K562 (cell line): ENCODE measurements around the gene GDF2. TPM values are rescaled to one million over a fixed set of nuclear protein-coding genes. Genes with fewer than 3 reads are reported as not detected.

ENCODE experiments used
- ASH1L ChIP-seq: fragments of 450-650 bp; IDR thresholded peaks from 2 replicates; pipeline ENCODE4 v1.6.1; 2018; ENCODE audit warnings: borderline replicate concordance, mild to moderate bottlenecking, low read depth; ENCODE audit not compliant: partially characterized antibody
- ATF7 ChIP-seq: fragments of 450-650 bp; IDR thresholded peaks from 2 replicates; pipeline ENCODE4 v1.7.1; 2014; ENCODE audit warnings: mild to moderate bottlenecking, moderate library complexity
- C11orf30 ChIP-seq: fragments of 450-650 bp; IDR thresholded peaks from 2 replicates; pipeline ENCODE4 v1.6.1; 2016; ENCODE audit warnings: low read depth, mild to moderate bottlenecking
- CREM ChIP-seq: IDR thresholded peaks from 2 replicates; pipeline ENCODE4 v1.6.1; 2014; ENCODE audit warnings: antibody characterized with exemption, low read depth
- EWSR1 ChIP-seq: fragments of 450-650 bp; IDR thresholded peaks from 2 replicates; pipeline ENCODE4 v1.6.1; 2018; ENCODE audit warnings: borderline replicate concordance, mild to moderate bottlenecking, low read depth, moderate library complexity; ENCODE audit not compliant: partially characterized antibody
- JUND ChIP-seq, 2 experiments: IDR thresholded peaks; 2 replicates in 1 of 2; 3 replicates in 1 of 2; pipeline ENCODE4 v1.6.1; 2011; ENCODE audit warnings: borderline replicate concordance in 2 of 2, low read depth in 2 of 2, low read length in 2 of 2, improper control_type of control experiment in 1 of 2, missing biosample characterization in 1 of 2, missing genetic modification characterization in 1 of 2, missing genetic modification reagents in 1 of 2
- RAD21 ChIP-seq, 2 experiments: fragments of 250-450 bp in 1 of 2; fragments of 450-650 bp in 1 of 2; sonication (Bioruptor Pico) in 1 of 2; formaldehyde crosslinking in 1 of 2; IDR thresholded peaks in 1 of 2; conservative IDR thresholded peaks in 1 of 2; 2 replicates each; pipeline versions ENCODE4 v1.4.0 to v1.8.0; 2020 to 2022; ENCODE audit warnings: mild to moderate bottlenecking in 2 of 2, moderate library complexity in 1 of 2
- RB1 ChIP-seq: fragments of 450-650 bp; IDR thresholded peaks from 2 replicates; pipeline ENCODE4 v1.6.1; 2017; ENCODE audit warnings: low read depth, mild to moderate bottlenecking
- RCOR1 ChIP-seq, 2 experiments: IDR thresholded peaks; 2 replicates each; pipeline ENCODE4 v1.6.1; 2012; ENCODE audit warnings: low read depth in 2 of 2, low read length in 2 of 2, borderline replicate concordance in 1 of 2, improper control_type of control experiment in 1 of 2
- SRSF7 ChIP-seq: fragments of 200-400 bp; formaldehyde crosslinking; optimal IDR thresholded peaks from 2 replicates; pipeline ENCODE3; 2017; ENCODE audit warnings: mild to moderate bottlenecking, low read depth, low read length
- SUPT5H ChIP-seq: fragments of 450-650 bp; IDR thresholded peaks from 2 replicates; pipeline ENCODE4 v1.6.1; 2016
- TSC22D4 ChIP-seq: fragments of 450-650 bp; IDR thresholded peaks from 2 replicates; pipeline ENCODE4 v1.6.1; 2016; ENCODE audit warnings: missing genetic modification characterization, missing biosample characterization, control low read depth
- ZNF12 ChIP-seq: sonication (generic); formaldehyde crosslinking; IDR thresholded peaks from 2 replicates; pipeline ENCODE4 v1.4.0; 2020; ENCODE audit warnings: mild to moderate bottlenecking, missing genetic modification reagents
- ZNF217 ChIP-seq: sonication (generic); formaldehyde crosslinking; IDR thresholded peaks from 2 replicates; pipeline ENCODE4 v1.8.0; 2022; ENCODE audit warnings: mild to moderate bottlenecking, missing genetic modification reagents
- polyA plus RNA-seq, 8 experiments: library from polyadenylated mRNA; depleted of rRNA in 4 of 8; stranded (reverse) in 5 of 8; unstranded in 3 of 8; fragments of >200 nt; fragmentation: Nextera tagmentation in 2 of 8; fragmentation: Illumina TruSeq in 1 of 8; extraction: Ambion mirVana in 2 of 8; extraction: Trizol in 1 of 8; gene quantifications; 2 replicates each; pipeline versions ENCODE4 v1.2.1 to v1.2.3, GENCODE V29; 2011 to 2014; ENCODE audit warnings: inconsistent platforms in 1 of 8, missing spikeins in 1 of 8
- total RNA-seq, 7 experiments: library from RNA; depleted of rRNA in 6 of 7; stranded (reverse); fragments of >200 nt in 6 of 7; fragmentation: Illumina TruSeq in 2 of 7; extraction: Trizol in 2 of 7; gene quantifications; 2 replicates each; pipeline versions ENCODE4 v1.2.1 to v1.2.3, GENCODE V29; 2011 to 2021; ENCODE audit warnings: low replicate concordance in 1 of 7
- TF ChIP-seq, protein P1 (sequence below), 2 experiments: IDR thresholded peaks; 2 replicates each; pipeline ENCODE4 v1.6.1; 2012; ENCODE audit warnings: improper control_type of control experiment in 2 of 2, low read depth in 2 of 2, low read length in 2 of 2, borderline replicate concordance in 1 of 2
- TF ChIP-seq, protein P2 (sequence below), 2 experiments: fragments of 450-650 bp in 1 of 2; sonication (generic) in 1 of 2; formaldehyde crosslinking in 1 of 2; IDR thresholded peaks in 1 of 2; conservative IDR thresholded peaks in 1 of 2; 2 replicates each; pipeline versions ENCODE4 v1.6.1 to v1.8.1; 2016 to 2023; ENCODE audit warnings: mild to moderate bottlenecking in 2 of 2, moderate library complexity in 2 of 2, inconsistent platforms in 1 of 2, missing genetic modification reagents in 1 of 2
- TF ChIP-seq, protein P3 (sequence below): fragments of 450-650 bp; formaldehyde crosslinking; IDR thresholded peaks from 2 replicates; pipeline ENCODE4 v1.4.0; 2020; ENCODE audit warnings: mild to moderate bottlenecking, moderate library complexity
- TF ChIP-seq, protein P4 (sequence below): fragments of 450-650 bp; formaldehyde crosslinking; IDR thresholded peaks from 2 replicates; pipeline ENCODE4 v1.4.0; 2020; ENCODE audit warnings: mild to moderate bottlenecking, moderate library complexity

GDF2 gene
- total and polyA plus RNA-seq, 9 of the 15 experiments (the other 6 are each of a cell fraction or from before 2014, with no cell fraction given), result 0.08 to 0.58 (median 0.27) TPM; not detected in 2

DNA sequence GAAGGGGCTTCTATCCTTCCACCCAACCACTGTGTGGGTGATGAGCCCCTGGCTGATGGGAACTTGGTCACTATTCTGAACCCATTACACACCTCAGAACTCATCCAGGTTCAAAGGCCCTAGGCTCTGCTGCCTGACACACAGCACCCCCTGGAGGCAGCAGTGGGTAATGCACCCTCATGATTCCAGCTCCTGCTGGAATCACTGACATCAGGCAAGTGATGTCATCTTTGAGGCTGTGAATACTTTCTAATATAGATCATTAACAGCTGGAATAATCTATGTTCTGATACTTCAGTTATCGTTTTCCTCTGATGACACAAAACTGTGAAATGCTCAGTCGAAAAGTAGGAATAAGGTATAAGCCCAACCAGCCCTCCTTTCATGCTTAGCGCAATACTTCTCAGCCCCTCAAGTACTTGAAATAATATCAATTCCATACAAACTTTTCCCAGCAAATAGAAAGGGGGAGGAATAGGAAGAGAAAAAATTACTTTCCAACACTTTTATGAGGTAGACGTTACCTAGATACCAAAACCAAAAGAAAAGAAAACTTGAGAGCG, 18.4 kb downstream of the GDF2 start (continued):
- TF ChIP-seq JUND (IDR thresholded peaks at IDR 0.05; ENCODE audit: borderline replicate concordance, low read depth, low read length) (peak; percentile 79), JUND (tag; IDR thresholded peaks at IDR 0.05; ENCODE audit: borderline replicate concordance, low read depth, low read length) (peak; percentile 61), TSC22D4 (tag) (no peak), SUPT5H (no peak), ATF7 (peak; percentile 89), ASH1L (no peak), RCOR1 (IDR thresholded peaks at IDR 0.05; ENCODE audit: borderline replicate concordance in 1 of 2, low read depth in 2 of 2, low read length in 2 of 2) (peak in 1 of 2 experiments; percentile 70; a peak in 2 of 4 replicates), CREM (peak; percentile 44; the same call in 1 of the 2 replicates), ZNF12 (CRISPR knock-in tag) (no peak), RAD21 (CRISPR knock-in tag; conservative IDR thresholded peaks at IDR 0.05 in 1 of 2, IDR thresholded peaks at IDR 0.05 in 1 of 2) (peak; percentile 91 to 97), RB1 (peak; percentile 73; the same call in 1 of the 2 replicates), ZNF217 (CRISPR knock-in tag) (no peak), SRSF7 (no peak), C11orf30 (no peak), EWSR1 (no peak)
- TF ChIP-seq, protein P1, sequence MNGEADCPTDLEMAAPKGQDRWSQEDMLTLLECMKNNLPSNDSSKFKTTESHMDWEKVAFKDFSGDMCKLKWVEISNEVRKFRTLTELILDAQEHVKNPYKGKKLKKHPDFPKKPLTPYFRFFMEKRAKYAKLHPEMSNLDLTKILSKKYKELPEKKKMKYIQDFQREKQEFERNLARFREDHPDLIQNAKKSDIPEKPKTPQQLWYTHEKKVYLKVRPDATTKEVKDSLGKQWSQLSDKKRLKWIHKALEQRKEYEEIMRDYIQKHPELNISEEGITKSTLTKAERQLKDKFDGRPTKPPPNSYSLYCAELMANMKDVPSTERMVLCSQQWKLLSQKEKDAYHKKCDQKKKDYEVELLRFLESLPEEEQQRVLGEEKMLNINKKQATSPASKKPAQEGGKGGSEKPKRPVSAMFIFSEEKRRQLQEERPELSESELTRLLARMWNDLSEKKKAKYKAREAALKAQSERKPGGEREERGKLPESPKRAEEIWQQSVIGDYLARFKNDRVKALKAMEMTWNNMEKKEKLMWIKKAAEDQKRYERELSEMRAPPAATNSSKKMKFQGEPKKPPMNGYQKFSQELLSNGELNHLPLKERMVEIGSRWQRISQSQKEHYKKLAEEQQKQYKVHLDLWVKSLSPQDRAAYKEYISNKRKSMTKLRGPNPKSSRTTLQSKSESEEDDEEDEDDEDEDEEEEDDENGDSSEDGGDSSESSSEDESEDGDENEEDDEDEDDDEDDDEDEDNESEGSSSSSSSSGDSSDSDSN (IDR thresholded peaks at IDR 0.05; ENCODE audit: borderline replicate concordance in 1 of 2, low read depth in 2 of 2, low read length in 2 of 2), result 0 out of 4 replicates have a peak, but pooled peaks of 1 of the 2 experiments have one; percentile 23
- TF ChIP-seq, protein P2, sequence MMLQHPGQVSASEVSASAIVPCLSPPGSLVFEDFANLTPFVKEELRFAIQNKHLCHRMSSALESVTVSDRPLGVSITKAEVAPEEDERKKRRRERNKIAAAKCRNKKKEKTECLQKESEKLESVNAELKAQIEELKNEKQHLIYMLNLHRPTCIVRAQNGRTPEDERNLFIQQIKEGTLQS (IDR thresholded peaks at IDR 0.05), result peak; percentile 83
- TF ChIP-seq, protein P2 (CRISPR knock-in tag; conservative IDR thresholded peaks at IDR 0.05), result no peak
- TF ChIP-seq, protein P3, sequence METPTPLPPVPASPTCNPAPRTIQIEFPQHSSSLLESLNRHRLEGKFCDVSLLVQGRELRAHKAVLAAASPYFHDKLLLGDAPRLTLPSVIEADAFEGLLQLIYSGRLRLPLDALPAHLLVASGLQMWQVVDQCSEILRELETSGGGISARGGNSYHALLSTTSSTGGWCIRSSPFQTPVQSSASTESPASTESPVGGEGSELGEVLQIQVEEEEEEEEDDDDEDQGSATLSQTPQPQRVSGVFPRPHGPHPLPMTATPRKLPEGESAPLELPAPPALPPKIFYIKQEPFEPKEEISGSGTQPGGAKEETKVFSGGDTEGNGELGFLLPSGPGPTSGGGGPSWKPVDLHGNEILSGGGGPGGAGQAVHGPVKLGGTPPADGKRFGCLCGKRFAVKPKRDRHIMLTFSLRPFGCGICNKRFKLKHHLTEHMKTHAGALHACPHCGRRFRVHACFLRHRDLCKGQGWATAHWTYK (CRISPR knock-in tag), result no peak
- TF ChIP-seq, protein P4, sequence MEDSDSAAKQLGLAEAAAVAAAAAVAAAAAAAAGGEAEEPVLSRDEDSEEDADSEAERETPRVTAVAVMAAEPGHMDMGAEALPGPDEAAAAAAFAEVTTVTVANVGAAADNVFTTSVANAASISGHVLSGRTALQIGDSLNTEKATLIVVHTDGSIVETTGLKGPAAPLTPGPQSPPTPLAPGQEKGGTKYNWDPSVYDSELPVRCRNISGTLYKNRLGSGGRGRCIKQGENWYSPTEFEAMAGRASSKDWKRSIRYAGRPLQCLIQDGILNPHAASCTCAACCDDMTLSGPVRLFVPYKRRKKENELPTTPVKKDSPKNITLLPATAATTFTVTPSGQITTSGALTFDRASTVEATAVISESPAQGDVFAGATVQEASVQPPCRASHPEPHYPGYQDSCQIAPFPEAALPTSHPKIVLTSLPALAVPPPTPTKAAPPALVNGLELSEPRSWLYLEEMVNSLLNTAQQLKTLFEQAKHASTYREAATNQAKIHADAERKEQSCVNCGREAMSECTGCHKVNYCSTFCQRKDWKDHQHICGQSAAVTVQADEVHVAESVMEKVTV, result peak; percentile 91
